Endothelial cell of umbilical vein (primary cell): ENCODE results near the gene TXNDC12.

Experiments used
- EZH2 ChIP-seq: IDR thresholded peaks from 2 replicates; pipeline ENCODE4 v1.6.1; 2012; ENCODE audit warnings: borderline replicate concordance, low read depth, mild to moderate bottlenecking, moderate library complexity, low read length, inconsistent platforms; ENCODE audit not compliant: severe bottlenecking
- FOS ChIP-seq: IDR thresholded peaks from 2 replicates; pipeline ENCODE4 v1.6.1; 2011; ENCODE audit warnings: mild to moderate bottlenecking, low read length, moderate library complexity, borderline replicate concordance; ENCODE audit not compliant: insufficient read depth
- GATA2 ChIP-seq: IDR thresholded peaks from 2 replicates; pipeline ENCODE4 v1.7.0; 2011; ENCODE audit warnings: low read depth, mild to moderate bottlenecking, moderate library complexity, mixed read lengths, low read length; ENCODE audit not compliant: insufficient read length, insufficient read depth
- JUN ChIP-seq: IDR thresholded peaks from 2 replicates; pipeline ENCODE4 v1.6.1; 2011; ENCODE audit warnings: borderline replicate concordance, low read depth; ENCODE audit not compliant: insufficient read length, insufficient read depth
- POLR2A ChIP-seq: IDR thresholded peaks from 2 replicates; pipeline ENCODE4 v1.6.1; 2012; ENCODE audit warnings: low read depth, mild to moderate bottlenecking, control low read depth, low read length
- POLR2AphosphoS5 ChIP-seq: IDR thresholded peaks from 2 replicates; pipeline ENCODE4 v1.6.1; 2012; ENCODE audit warnings: low read depth, mild to moderate bottlenecking, control low read depth, low read length, moderate library complexity; ENCODE audit not compliant: insufficient read depth
- TF ChIP-seq, protein P1 (sequence below), 2 donors: IDR thresholded peaks; 1 replicate in 1 of 2; 2 replicates in 1 of 2; pipeline ENCODE4 v1.5.1; 2011; ENCODE audit warnings: low read length in 2 of 2, mild to moderate bottlenecking in 2 of 2, moderate library complexity in 2 of 2, control low read depth in 1 of 2, inconsistent platforms in 1 of 2, low read depth in 1 of 2; ENCODE audit not compliant: insufficient read depth in 1 of 2; ENCODE audit errors: extremely low read depth in 1 of 2
- TF ChIP-seq, protein P2 (sequence below): IDR thresholded peaks from 2 replicates; pipeline ENCODE4 v1.6.1; 2011; ENCODE audit not compliant: insufficient read depth, insufficient read length

DNA sequence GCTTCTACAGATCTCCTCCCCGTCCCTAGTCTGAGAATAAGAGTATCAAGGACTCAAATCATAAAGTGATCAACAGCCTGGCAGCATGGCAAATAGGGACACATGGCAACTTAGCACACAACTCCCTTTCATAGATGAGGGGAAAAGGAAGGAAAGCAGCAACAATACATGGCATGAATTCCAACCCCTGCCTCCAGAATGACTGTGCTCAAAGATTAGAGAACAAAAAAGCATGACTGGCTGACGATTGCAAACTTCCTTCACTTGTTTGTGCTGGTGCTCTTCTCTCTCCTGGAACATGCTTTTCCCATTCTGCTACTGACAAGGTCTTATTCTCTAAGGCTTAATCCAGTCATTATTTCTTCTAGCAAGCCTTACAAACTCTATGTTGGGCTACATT lies 32.9 kb downstream of the TXNDC12 start:
- TF ChIP-seq, protein P1, sequence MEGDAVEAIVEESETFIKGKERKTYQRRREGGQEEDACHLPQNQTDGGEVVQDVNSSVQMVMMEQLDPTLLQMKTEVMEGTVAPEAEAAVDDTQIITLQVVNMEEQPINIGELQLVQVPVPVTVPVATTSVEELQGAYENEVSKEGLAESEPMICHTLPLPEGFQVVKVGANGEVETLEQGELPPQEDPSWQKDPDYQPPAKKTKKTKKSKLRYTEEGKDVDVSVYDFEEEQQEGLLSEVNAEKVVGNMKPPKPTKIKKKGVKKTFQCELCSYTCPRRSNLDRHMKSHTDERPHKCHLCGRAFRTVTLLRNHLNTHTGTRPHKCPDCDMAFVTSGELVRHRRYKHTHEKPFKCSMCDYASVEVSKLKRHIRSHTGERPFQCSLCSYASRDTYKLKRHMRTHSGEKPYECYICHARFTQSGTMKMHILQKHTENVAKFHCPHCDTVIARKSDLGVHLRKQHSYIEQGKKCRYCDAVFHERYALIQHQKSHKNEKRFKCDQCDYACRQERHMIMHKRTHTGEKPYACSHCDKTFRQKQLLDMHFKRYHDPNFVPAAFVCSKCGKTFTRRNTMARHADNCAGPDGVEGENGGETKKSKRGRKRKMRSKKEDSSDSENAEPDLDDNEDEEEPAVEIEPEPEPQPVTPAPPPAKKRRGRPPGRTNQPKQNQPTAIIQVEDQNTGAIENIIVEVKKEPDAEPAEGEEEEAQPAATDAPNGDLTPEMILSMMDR (IDR thresholded peaks at IDR 0.05; ENCODE audit: extremely low read depth in 1 of 2, insufficient read depth in 1 of 2, low read depth in 1 of 2, low read length in 2 of 2), result no peak
- TF ChIP-seq POLR2A (no peak), EZH2 (no peak), GATA2 (no peak), POLR2AphosphoS5 (no peak), JUN (no peak), FOS (no peak)
- TF ChIP-seq, protein P2, sequence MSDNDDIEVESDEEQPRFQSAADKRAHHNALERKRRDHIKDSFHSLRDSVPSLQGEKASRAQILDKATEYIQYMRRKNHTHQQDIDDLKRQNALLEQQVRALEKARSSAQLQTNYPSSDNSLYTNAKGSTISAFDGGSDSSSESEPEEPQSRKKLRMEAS, result no peak
